Measurements from ENCODE around the gene ACOT4.
A peak's percentile ranks its signal among the peaks of the same experiment; 100 is the strongest.
"Not testable (repeated sequence)": the region's sequence is repeated elsewhere in the genome, so short reads cannot be mapped to it uniquely, and the experiment has no call there.

ACOT4 gene

GRCh38 chr14:73591690-73592449 is at the start of gene ACOT4:
Gene ACOT4, plus strand, starts transcription at chr14:73591873. Its CDS starts 87 bp downstream, at chr14:73591960.
- H3K4me3 Mint-ChIP-seq, result peak within 1 kb of the TSS; percentile 74
- peaks cover 3% of the 10 kb centered on the region for H3K27me3 Mint-ChIP-seq
- no peaks in the 10 kb centered on the region for H3K9me3 Mint-ChIP-seq
- no peaks in the 10 kb centered on the region for H3K36me3 Mint-ChIP-seq (ENCODE audit: low read depth)
- H3K4me1 Mint-ChIP-seq (ENCODE audit: low read depth), result peaks cover 14% of the 10 kb centered on the region
- H3K27ac Mint-ChIP-seq, result no peak within 1 kb of the TSS

GRCh38 chr14:73542961-73543360 is 48.7 kb upstream of the ACOT4 start:
- H3K4me1 Mint-ChIP-seq (ENCODE audit: low read depth); H3K36me3 Mint-ChIP-seq (ENCODE audit: low read depth); H3K27ac Mint-ChIP-seq; H3K9me3 Mint-ChIP-seq; H3K4me3 Mint-ChIP-seq; H3K27me3 Mint-ChIP-seq: not testable (repeated sequence)

GRCh38 chr14:73545353-73545752 is 46.3 kb upstream of the ACOT4 start:
- not testable (repeated sequence) for H3K4me3 Mint-ChIP-seq; H3K27me3 Mint-ChIP-seq; H3K27ac Mint-ChIP-seq; H3K9me3 Mint-ChIP-seq; H3K36me3 Mint-ChIP-seq (ENCODE audit: low read depth); H3K4me1 Mint-ChIP-seq (ENCODE audit: low read depth)

- not testable (repeated sequence) for H3K9me3 Mint-ChIP-seq; H3K27me3 Mint-ChIP-seq; H3K4me1 Mint-ChIP-seq (ENCODE audit: low read depth); H3K27ac Mint-ChIP-seq; H3K36me3 Mint-ChIP-seq (ENCODE audit: low read depth); H3K4me3 Mint-ChIP-seq
These were observed 42.6 kb upstream of the ACOT4 start for GRCh38 chr14:73549097-73549496.

- H3K9me3 Mint-ChIP-seq; H3K4me3 Mint-ChIP-seq; H3K27me3 Mint-ChIP-seq; H3K27ac Mint-ChIP-seq; H3K36me3 Mint-ChIP-seq (ENCODE audit: low read depth); H3K4me1 Mint-ChIP-seq (ENCODE audit: low read depth): not testable (repeated sequence)
These were observed 41.7 kb upstream of the ACOT4 start for GRCh38 chr14:73549889-73550524.

GRCh38 chr14:73553845-73554244 is 37.8 kb upstream of the ACOT4 start:
- no peaks in the 10 kb centered on the region for H3K4me1 Mint-ChIP-seq (ENCODE audit: low read depth)
- H3K9me3 Mint-ChIP-seq, result no peaks in the 10 kb centered on the region
- no peaks in the 10 kb centered on the region for H3K36me3 Mint-ChIP-seq (ENCODE audit: low read depth)
- no peak overlapping the region for H3K4me3 Mint-ChIP-seq
- H3K27ac Mint-ChIP-seq, result no peak overlapping the region
- no peaks in the 10 kb centered on the region for H3K27me3 Mint-ChIP-seq

GRCh38 chr14:73557201-73557600 is 34.5 kb upstream of the ACOT4 start:
- not testable (repeated sequence) for H3K4me1 Mint-ChIP-seq (ENCODE audit: low read depth); H3K4me3 Mint-ChIP-seq; H3K27me3 Mint-ChIP-seq; H3K36me3 Mint-ChIP-seq (ENCODE audit: low read depth); H3K9me3 Mint-ChIP-seq; H3K27ac Mint-ChIP-seq

- not testable (repeated sequence) for H3K4me3 Mint-ChIP-seq; H3K27ac Mint-ChIP-seq; H3K36me3 Mint-ChIP-seq (ENCODE audit: low read depth); H3K4me1 Mint-ChIP-seq (ENCODE audit: low read depth); H3K9me3 Mint-ChIP-seq; H3K27me3 Mint-ChIP-seq
These were observed 33.4 kb upstream of the ACOT4 start for GRCh38 chr14:73558238-73558637.

- Mint-ChIP-seq H3K4me1 (ENCODE audit: low read depth) (peaks cover 20% of the 10 kb centered on the region), H3K36me3 (ENCODE audit: low read depth) (peaks cover 28% of the 10 kb centered on the region)
- H3K27ac Mint-ChIP-seq, H3K27me3 Mint-ChIP-seq, H3K4me3 Mint-ChIP-seq, H3K9me3 Mint-ChIP-seq: not testable (repeated sequence)
These were observed 29.4 kb upstream of the ACOT4 start for GRCh38 chr14:73562256-73562655.

- H3K27ac Mint-ChIP-seq, H3K27me3 Mint-ChIP-seq, H3K4me3 Mint-ChIP-seq, H3K9me3 Mint-ChIP-seq: not testable (repeated sequence)
- Mint-ChIP-seq H3K4me1 (ENCODE audit: low read depth) (peaks cover 24% of the 10 kb centered on the region), H3K36me3 (ENCODE audit: low read depth) (peaks cover 32% of the 10 kb centered on the region)
These were observed 29.0 kb upstream of the ACOT4 start for GRCh38 chr14:73562696-73563095.

GRCh38 chr14:73566431-73566830 is 25.2 kb upstream of the ACOT4 start:
- H3K4me3 Mint-ChIP-seq, result peak overlapping the region; percentile 91
- not testable (repeated sequence) for H3K9me3 Mint-ChIP-seq, H3K27me3 Mint-ChIP-seq, H3K27ac Mint-ChIP-seq
- peaks cover 40% of the 10 kb centered on the region for H3K36me3 Mint-ChIP-seq (ENCODE audit: low read depth)
- peaks cover 53% of the 10 kb centered on the region for H3K4me1 Mint-ChIP-seq (ENCODE audit: low read depth)

GRCh38 chr14:73566935-73567334 is 24.7 kb upstream of the ACOT4 start:
- not testable (repeated sequence) for H3K27me3 Mint-ChIP-seq, H3K9me3 Mint-ChIP-seq
- Mint-ChIP-seq H3K27ac (peak overlapping the region; percentile 97), H3K4me3 (peak overlapping the region; percentile 91), H3K4me1 (ENCODE audit: low read depth) (peaks cover 55% of the 10 kb centered on the region), H3K36me3 (ENCODE audit: low read depth) (peaks cover 40% of the 10 kb centered on the region)

GRCh38 chr14:73567358-73567757 is 24.3 kb upstream of the ACOT4 start:
- Mint-ChIP-seq H3K27me3 (no peaks in the 10 kb centered on the region), H3K9me3 (peaks cover 5% of the 10 kb centered on the region), H3K36me3 (ENCODE audit: low read depth) (peaks cover 40% of the 10 kb centered on the region), H3K4me1 (ENCODE audit: low read depth) (peaks cover 55% of the 10 kb centered on the region), H3K4me3 (peak overlapping the region; percentile 91), H3K27ac (peak overlapping the region; percentile 97)

- Mint-ChIP-seq H3K4me1 (ENCODE audit: low read depth) (peaks cover 59% of the 10 kb centered on the region), H3K27me3 (no peaks in the 10 kb centered on the region), H3K9me3 (no peaks in the 10 kb centered on the region), H3K4me3 (peak overlapping the region; percentile 91), H3K27ac (peak overlapping the region; percentile 97), H3K36me3 (ENCODE audit: low read depth) (peaks cover 39% of the 10 kb centered on the region)
These were observed 23.5 kb upstream of the ACOT4 start for GRCh38 chr14:73567951-73568885.

- not testable (repeated sequence) for H3K27me3 Mint-ChIP-seq, H3K9me3 Mint-ChIP-seq
- Mint-ChIP-seq H3K36me3 (ENCODE audit: low read depth) (peaks cover 39% of the 10 kb centered on the region), H3K4me3 (peak overlapping the region; percentile 91), H3K4me1 (ENCODE audit: low read depth) (peaks cover 60% of the 10 kb centered on the region), H3K27ac (peak overlapping the region; percentile 97)
These were observed 22.8 kb upstream of the ACOT4 start for GRCh38 chr14:73568886-73569184.

Measured in stimulated activated naive CD8-positive, alpha-beta T cell treated with anti-CD3 and anti-CD28 coated beads, Interleukin-15, Interleukin-2, amounts not matched to agents 100 ng/mL and 50 ng/mL, for 24 hours (primary cell).